SK-N-MC (cell line): ENCODE results near the gene CTDSPL2.

ENCODE experiments used
- EZH2 ChIP-seq: fragments of 200-600 bp; sonication (generic); IDR thresholded peaks from one replicate; pipeline ENCODE4 v1.6.1; 2017; ENCODE audit warnings: antibody characterized with exemption
- POLR2AphosphoS5 ChIP-seq: IDR thresholded peaks from 2 replicates; pipeline ENCODE4 v1.6.1; 2012; ENCODE audit warnings: mild to moderate bottlenecking, low read depth, low read length, borderline replicate concordance

GRCh38 chr15:44570361-44570760 lies 142.9 kb downstream of the CTDSPL2 start:
- TF ChIP-seq POLR2AphosphoS5 (no peak), EZH2 (no peak)
